Ishikawa (cell line): ENCODE measurements around the gene PDE7B.

Experiments
- EGR1 ChIP-seq: IDR thresholded peaks from 2 replicates; pipeline ENCODE4 v1.6.1; 2012
- FOXM1 ChIP-seq: IDR thresholded peaks from 2 replicates; pipeline ENCODE4 v1.6.1; 2012; ENCODE audit warnings: low read depth, borderline replicate concordance
- NFIC ChIP-seq: IDR thresholded peaks from 2 replicates; pipeline ENCODE4 v1.6.1; 2012
- TAF1 ChIP-seq: IDR thresholded peaks from 2 replicates; pipeline ENCODE4 v1.6.1; 2012; ENCODE audit warnings: low read depth, mild to moderate bottlenecking
- TF ChIP-seq, protein P1 (sequence below): IDR thresholded peaks from 2 replicates; pipeline ENCODE4 v1.6.1; 2012
- TF ChIP-seq, protein P2 (sequence below): IDR thresholded peaks from 2 replicates; pipeline ENCODE4 v1.6.1; 2012; ENCODE audit warnings: low read depth, mild to moderate bottlenecking

DNA sequence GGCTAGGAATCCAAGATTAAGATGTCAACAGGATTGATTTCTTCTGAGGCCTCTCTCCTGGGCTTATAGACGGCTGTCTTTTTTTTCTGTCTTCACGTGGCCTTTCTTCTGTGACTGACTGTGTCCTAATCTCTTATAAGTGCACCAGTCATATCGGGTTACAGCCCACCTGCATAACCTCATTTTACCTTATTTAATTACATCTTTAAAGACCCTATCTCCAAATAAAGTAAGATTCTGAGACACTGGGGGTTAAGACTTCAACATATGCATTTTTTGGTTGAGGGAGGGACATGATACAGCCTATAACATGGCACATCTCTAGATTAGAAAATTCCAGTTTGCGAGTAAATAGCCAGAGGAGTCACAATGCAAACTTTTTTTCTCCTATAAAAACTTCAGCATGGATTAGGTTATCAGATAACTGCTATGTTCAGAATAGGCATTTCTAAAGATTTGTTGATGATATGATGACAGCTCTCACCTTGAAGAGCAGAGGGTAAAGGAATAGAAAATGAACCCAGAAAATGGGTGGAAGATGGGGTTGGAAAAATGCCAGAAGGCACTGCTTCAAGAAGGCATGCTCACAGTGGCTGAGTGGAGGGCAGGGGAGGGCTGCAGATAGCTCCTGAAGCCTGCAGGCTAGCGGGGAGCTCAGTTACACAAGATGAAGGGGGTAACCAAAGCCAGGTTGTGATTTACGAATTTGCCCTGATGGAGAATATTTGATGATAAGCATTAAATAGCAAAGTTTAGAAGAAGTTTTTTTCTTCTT lies 8.7 kb upstream of the PDE7B start:
- TF ChIP-seq, protein P1, sequence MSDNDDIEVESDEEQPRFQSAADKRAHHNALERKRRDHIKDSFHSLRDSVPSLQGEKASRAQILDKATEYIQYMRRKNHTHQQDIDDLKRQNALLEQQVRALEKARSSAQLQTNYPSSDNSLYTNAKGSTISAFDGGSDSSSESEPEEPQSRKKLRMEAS: no peak
- no peak for TF ChIP-seq TAF1
- TF ChIP-seq NFIC: no peak
- TF ChIP-seq, protein P2, sequence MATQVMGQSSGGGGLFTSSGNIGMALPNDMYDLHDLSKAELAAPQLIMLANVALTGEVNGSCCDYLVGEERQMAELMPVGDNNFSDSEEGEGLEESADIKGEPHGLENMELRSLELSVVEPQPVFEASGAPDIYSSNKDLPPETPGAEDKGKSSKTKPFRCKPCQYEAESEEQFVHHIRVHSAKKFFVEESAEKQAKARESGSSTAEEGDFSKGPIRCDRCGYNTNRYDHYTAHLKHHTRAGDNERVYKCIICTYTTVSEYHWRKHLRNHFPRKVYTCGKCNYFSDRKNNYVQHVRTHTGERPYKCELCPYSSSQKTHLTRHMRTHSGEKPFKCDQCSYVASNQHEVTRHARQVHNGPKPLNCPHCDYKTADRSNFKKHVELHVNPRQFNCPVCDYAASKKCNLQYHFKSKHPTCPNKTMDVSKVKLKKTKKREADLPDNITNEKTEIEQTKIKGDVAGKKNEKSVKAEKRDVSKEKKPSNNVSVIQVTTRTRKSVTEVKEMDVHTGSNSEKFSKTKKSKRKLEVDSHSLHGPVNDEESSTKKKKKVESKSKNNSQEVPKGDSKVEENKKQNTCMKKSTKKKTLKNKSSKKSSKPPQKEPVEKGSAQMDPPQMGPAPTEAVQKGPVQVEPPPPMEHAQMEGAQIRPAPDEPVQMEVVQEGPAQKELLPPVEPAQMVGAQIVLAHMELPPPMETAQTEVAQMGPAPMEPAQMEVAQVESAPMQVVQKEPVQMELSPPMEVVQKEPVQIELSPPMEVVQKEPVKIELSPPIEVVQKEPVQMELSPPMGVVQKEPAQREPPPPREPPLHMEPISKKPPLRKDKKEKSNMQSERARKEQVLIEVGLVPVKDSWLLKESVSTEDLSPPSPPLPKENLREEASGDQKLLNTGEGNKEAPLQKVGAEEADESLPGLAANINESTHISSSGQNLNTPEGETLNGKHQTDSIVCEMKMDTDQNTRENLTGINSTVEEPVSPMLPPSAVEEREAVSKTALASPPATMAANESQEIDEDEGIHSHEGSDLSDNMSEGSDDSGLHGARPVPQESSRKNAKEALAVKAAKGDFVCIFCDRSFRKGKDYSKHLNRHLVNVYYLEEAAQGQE: no peak
- no peak for TF ChIP-seq EGR1
- no peak for TF ChIP-seq FOXM1
